MM.1S (cell line): Measurements from ENCODE around the gene ACSF3.

Experiments
- DNase-seq: peaks from one replicate; pipeline ENCODE4 v3.0.0-alpha.2; 2015
- H2AFZ ChIP-seq: fragments of 300-600 bp; sonication (generic); 2 replicates; pipeline ENCODE4 v1.6.0; 2016; ENCODE audit warnings: antibody characterized with exemption, low read length
- H3F3A ChIP-seq: fragments of 300-600 bp; sonication (generic); 2 replicates; pipeline ENCODE4 v1.6.1; 2016; ENCODE audit warnings: mild to moderate bottlenecking, antibody characterized with exemption, low read length, moderate library complexity, mixed read lengths; ENCODE audit not compliant: insufficient read depth
- H3K27ac ChIP-seq: fragments of 300-600 bp; sonication (generic); 2 replicates; pipeline ENCODE4 v1.5.1; 2016; ENCODE audit warnings: mild to moderate bottlenecking, low read length
- H3K27me3 ChIP-seq: fragments of 300-600 bp; sonication (generic); replicated peaks from 2 replicates; pipeline ENCODE4 v1.6.0; 2016; ENCODE audit warnings: low read length; ENCODE audit not compliant: insufficient read depth
- H3K36me3 ChIP-seq: fragments of 300-600 bp; sonication (generic); replicated peaks from 2 replicates; pipeline ENCODE4 v1.6.1; 2016; ENCODE audit warnings: mild to moderate bottlenecking, low read length, mixed read lengths; ENCODE audit not compliant: insufficient read depth
- H3K4me1 ChIP-seq: fragments of 300-600 bp; sonication (generic); 2 replicates; pipeline ENCODE4 v1.6.1; 2016; ENCODE audit warnings: low read length, mixed read lengths
- H3K4me2 ChIP-seq: fragments of 300-600 bp; sonication (generic); 2 replicates; pipeline ENCODE4 v1.6.0; 2016; ENCODE audit warnings: low read depth, low read length
- H3K4me3 ChIP-seq: fragments of 300-600 bp; sonication (generic); 2 replicates; pipeline ENCODE4 v1.5.1; 2016; ENCODE audit warnings: low read length, mixed read lengths
- H3K79me2 ChIP-seq: fragments of 300-600 bp; sonication (generic); 2 replicates; pipeline ENCODE4 v1.6.1; 2016; ENCODE audit warnings: mixed run types, low read length, mixed read lengths
- H3K9ac ChIP-seq: fragments of 300-600 bp; sonication (generic); 2 replicates; pipeline ENCODE4 v1.6.1; 2016; ENCODE audit warnings: low read length, mixed read lengths
- H3K9me2 ChIP-seq: fragments of 300-600 bp; sonication (generic); replicated peaks from 2 replicates; pipeline ENCODE4 v1.6.1; 2016; ENCODE audit warnings: mild to moderate bottlenecking, low read length, mixed read lengths; ENCODE audit not compliant: insufficient read depth
- H3K9me3 ChIP-seq: fragments of 300-600 bp; sonication (generic); replicated peaks from 2 replicates; pipeline ENCODE4 v1.6.1; 2016; ENCODE audit warnings: mild to moderate bottlenecking, low read length, mixed read lengths; ENCODE audit not compliant: insufficient read depth
- H4K20me1 ChIP-seq: fragments of 300-600 bp; sonication (generic); 2 replicates; pipeline ENCODE4 v1.6.1; 2016; ENCODE audit warnings: mild to moderate bottlenecking, low read length, moderate library complexity, mixed read lengths; ENCODE audit not compliant: insufficient read depth
- CTCF ChIP-seq: fragments of 300-600 bp; sonication (generic); IDR thresholded peaks from 2 replicates; pipeline ENCODE4 v1.5.1; 2016; ENCODE audit warnings: antibody characterized with exemption, low read length, mixed read lengths
- EZH2 ChIP-seq: fragments of 300-600 bp; sonication (generic); optimal IDR thresholded peaks from 2 replicates; pipeline ENCODE3; 2017; ENCODE audit warnings: low read depth, mild to moderate bottlenecking, antibody characterized with exemption, low read length, mixed read lengths
- EZH2phosphoT487 ChIP-seq: fragments of 300-600 bp; sonication (generic); IDR thresholded peaks from 2 replicates; pipeline ENCODE4 v1.6.1; 2018; ENCODE audit warnings: antibody characterized with exemption, low read length

ACSF3 gene

GRCh38 chr16:89135971-89136765, 42.5 kb downstream of the ACSF3 start:
- Histone ChIP-seq H3K4me3 (no peak overlapping the region), H4K20me1 (no peaks in the 10 kb centered on the region), H3K4me1 (no peaks in the 10 kb centered on the region), H3K9me2 (no peaks in the 10 kb centered on the region), H3K27me3 (no peaks in the 10 kb centered on the region), H3F3A (no peaks in the 10 kb centered on the region), H2AFZ (no peak overlapping the region), H3K79me2 (no peaks in the 10 kb centered on the region), H3K9me3 (no peaks in the 10 kb centered on the region), H3K36me3 (no peaks in the 10 kb centered on the region), H3K4me2 (no peak overlapping the region), H3K27ac (no peak overlapping the region), H3K9ac (no peak overlapping the region)
- DNase-seq, result no peak
- no peak for TF ChIP-seq EZH2

DNA sequence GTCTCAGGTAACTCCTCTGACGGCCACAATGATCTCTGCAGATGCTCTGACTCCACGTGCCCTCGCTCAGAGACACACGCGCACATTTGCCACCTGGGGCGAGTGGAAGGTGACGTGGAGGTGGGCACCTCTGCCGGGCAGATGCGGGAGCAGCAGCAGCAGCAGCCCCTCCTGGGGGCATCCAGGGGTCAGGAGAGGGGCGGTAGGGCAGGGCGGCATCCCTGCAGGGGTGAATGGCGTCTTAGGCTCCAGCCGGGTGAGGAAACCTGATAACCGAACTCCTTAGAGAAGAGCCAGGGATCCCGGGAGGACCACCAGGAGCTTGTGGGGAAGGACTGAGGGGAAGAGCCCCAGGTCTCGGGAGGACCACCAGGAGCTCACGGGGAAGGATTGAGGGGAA, 43.3 kb downstream of the ACSF3 start:
- TF ChIP-seq CTCF (no peak), EZH2phosphoT487 (no peak), EZH2 (no peak)
- H4K20me1 ChIP-seq, result no peaks in the 10 kb centered on the region
- H3K9me3 ChIP-seq, result no peaks in the 10 kb centered on the region
- no peaks in the 10 kb centered on the region for H3K9me2 ChIP-seq
- no peak for DNase-seq
- no peak overlapping the region for H3K4me2 ChIP-seq
- H3K4me1 ChIP-seq, result no peaks in the 10 kb centered on the region
- no peaks in the 10 kb centered on the region for H3K79me2 ChIP-seq
- no peaks in the 10 kb centered on the region for H3F3A ChIP-seq
- no peak overlapping the region for H3K9ac ChIP-seq
- no peaks in the 10 kb centered on the region for H3K27me3 ChIP-seq
- no peak overlapping the region for H3K27ac ChIP-seq
- no peak overlapping the region for H2AFZ ChIP-seq
- H3K36me3 ChIP-seq, result no peaks in the 10 kb centered on the region
- H3K4me3 ChIP-seq, result no peak overlapping the region

DNA sequence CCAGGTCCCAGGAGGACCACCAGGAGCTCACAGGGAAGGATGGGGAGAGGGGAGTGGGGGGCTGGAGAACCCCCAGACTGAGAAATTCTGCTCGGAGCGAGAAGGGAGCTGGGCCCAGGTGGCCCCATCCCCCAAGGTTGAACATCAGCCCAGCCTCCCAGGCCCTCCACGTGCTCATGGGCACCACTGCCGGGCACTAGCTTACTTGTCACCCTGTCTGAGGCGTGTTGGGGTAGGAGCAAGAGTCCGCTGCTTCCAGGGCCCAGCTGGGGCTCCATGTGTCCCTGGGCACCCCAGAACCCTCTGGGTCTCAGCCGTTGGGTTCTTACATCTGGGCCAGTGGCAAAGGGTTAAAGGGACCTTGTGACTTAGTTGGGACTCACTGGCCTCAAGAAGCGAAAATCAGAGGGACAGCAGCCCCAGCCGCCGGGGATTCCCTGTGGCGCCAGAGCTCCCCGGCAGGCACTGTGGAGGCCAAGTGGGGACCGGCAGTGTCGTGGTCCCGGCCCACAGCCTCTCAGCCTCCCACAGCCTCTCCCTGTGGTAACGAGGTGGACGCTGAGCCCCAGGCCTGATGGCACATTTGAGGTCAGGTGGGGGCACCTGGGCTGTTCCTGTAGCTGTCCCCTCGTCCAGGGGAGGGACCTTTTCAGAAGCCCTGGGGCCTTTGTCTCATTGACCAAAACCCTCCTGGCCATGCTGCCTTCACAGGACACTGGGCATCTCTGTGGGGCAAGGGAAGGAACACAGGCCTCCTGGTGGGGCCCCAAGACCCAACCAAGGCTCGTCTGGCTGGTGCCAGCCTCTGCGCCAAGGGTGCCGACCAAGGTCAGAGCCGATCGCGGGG, 44.2 kb downstream of the ACSF3 start:
- H3K9ac ChIP-seq, result no peak overlapping the region
- H3K9me2 ChIP-seq, result no peaks in the 10 kb centered on the region
- H2AFZ ChIP-seq, result no peak overlapping the region
- no peak overlapping the region for H3K27ac ChIP-seq
- no peaks in the 10 kb centered on the region for H3K36me3 ChIP-seq
- no peaks in the 10 kb centered on the region for H4K20me1 ChIP-seq
- no peak overlapping the region for H3K4me2 ChIP-seq
- no peak for DNase-seq
- no peak overlapping the region for H3K4me3 ChIP-seq
- H3K9me3 ChIP-seq, result no peaks in the 10 kb centered on the region
- no peaks in the 10 kb centered on the region for H3K79me2 ChIP-seq
- no peaks in the 10 kb centered on the region for H3F3A ChIP-seq
- TF ChIP-seq CTCF (no peak), EZH2 (no peak), EZH2phosphoT487 (no peak)
- H3K4me1 ChIP-seq, result no peaks in the 10 kb centered on the region
- no peaks in the 10 kb centered on the region for H3K27me3 ChIP-seq

DNA sequence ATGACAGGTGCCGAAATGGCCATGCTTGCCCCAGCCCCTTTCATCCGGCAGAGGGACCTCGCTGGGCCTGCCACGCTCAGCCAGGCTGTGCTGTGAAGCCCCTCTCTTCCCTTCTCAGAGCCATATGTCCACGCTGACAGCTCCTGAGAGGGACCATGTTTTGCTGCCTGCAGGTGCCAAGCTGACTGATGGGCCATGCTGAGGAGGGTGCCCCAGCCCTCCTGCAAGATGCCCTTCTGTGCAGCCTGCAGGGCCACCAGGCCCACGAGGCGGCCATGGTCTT, 44.8 kb downstream of the ACSF3 start:
- H3K9me3 ChIP-seq, result no peaks in the 10 kb centered on the region
- H3F3A ChIP-seq, result no peaks in the 10 kb centered on the region
- no peaks in the 10 kb centered on the region for H3K79me2 ChIP-seq
- H4K20me1 ChIP-seq, result no peaks in the 10 kb centered on the region
- H3K9me2 ChIP-seq, result no peaks in the 10 kb centered on the region
- no peaks in the 10 kb centered on the region for H3K27me3 ChIP-seq
- H3K4me3 ChIP-seq, result no peak overlapping the region
- H3K27ac ChIP-seq, result no peak overlapping the region
- H3K4me2 ChIP-seq, result no peak overlapping the region
- H3K4me1 ChIP-seq, result no peaks in the 10 kb centered on the region
- H3K36me3 ChIP-seq, result no peaks in the 10 kb centered on the region
- no peak for DNase-seq
- H2AFZ ChIP-seq, result no peak overlapping the region
- TF ChIP-seq EZH2phosphoT487, result no peak
- TF ChIP-seq EZH2, result no peak
- H3K9ac ChIP-seq, result no peak overlapping the region
